HG02938 (cell line): ENCODE measurements around the gene RPS6KL1.

Experiments
- ATAC-seq: cut with Tn5 transposase; IDR thresholded peaks from one replicate; pipeline ENCODE4 v1.9.1; 2021; ENCODE audit warnings: mild to moderate bottlenecking, moderate library complexity; ENCODE audit not compliant: unreplicated experiment

RPS6KL1 gene

DNA sequence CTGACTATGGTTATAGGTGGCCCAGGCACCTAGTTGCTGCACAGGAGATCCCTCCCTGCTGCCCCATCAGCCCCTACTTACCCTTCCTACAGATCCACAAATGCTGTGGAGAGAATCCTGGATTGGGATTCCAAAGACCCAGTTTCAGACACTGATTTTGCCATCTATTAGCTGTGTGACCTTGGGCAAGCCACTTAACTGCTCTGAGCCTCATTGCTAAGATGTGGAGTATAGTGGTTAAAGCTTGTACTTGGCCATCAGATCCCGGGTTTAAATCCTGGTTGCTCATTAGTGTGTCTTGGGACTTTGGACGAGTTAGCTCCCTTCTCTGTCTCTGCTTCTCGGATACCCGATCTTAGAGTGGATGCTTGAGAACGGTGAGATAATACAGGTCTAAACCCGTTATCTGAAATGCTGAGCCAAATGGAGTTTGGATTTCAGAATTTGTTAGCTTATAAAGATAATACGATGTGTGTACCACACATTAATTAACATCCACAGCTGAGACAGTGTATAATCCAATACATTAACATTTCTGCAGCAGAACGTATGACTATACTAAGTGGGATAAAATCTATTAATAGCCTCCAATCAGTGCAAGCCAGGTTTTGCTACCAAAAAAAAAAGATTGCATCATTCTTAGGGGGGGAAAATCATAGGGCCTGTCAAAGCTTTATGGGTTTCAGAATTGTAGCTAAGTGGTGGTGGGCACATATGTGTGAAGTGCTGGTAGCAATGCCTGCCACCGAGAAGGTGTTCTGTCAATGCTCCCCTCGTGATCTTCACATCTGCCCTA lies 63.1 kb downstream of the RPS6KL1 start:
- no peak for ATAC-seq

DNA sequence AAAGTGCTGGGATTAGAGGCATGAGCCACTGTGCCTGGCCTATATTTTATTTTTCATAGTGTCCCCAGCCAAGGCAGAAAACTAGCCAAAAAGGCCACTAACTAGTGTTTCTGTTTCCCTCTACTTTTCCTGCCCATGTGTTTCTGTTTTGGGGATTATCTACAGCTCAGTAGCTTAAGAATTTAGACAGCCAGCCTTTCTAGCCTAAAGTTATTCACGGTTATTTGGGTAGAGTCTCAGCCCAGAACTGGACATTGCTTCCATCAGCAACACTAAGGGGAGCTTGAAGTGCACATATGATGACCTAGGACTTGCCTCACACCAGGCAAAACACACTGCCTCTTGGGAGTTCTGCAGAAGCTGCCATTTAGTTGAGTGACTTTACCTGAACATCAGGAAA lies 65.0 kb downstream of the RPS6KL1 start:
- no peak for ATAC-seq

DNA sequence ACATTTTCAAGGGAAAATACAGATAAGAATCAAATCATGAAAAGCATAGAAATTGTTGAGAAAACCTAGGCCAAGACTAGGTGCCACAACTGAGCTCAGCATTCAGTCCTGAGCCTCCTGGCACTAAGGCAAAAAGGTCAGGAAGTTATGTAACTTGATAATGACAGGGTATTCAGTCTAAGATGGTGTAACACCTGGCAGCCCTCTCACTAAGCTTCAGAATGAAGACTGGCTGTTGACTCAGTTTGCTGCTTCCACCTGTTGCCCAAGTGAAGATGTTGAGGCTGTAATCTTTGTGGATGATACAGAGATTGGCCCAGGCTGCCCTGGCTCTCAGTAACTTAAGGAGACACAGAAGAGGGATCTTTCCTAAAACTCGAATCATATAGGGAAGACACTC lies 66.7 kb downstream of the RPS6KL1 start:
- ATAC-seq, result no peak

DNA sequence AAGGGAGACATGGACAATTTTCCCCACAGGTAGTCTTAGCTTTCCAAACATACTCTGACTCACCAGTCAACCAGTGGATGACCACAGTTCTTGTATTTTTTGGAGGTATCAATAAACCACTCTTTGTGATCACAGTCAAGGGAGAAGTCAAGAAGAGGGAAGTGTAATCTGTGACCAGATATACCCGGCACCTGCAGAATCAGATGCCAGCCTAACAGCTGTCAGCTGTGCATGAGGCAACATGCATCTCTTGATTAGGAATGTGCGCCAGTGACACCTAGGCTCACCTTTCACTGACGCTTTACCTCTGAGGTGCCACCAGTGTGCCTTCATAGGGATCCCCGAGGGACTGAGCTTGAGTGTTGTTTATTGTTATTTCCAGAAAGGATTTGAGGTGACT lies 67.1 kb downstream of the RPS6KL1 start:
- ATAC-seq, result no peak

DNA sequence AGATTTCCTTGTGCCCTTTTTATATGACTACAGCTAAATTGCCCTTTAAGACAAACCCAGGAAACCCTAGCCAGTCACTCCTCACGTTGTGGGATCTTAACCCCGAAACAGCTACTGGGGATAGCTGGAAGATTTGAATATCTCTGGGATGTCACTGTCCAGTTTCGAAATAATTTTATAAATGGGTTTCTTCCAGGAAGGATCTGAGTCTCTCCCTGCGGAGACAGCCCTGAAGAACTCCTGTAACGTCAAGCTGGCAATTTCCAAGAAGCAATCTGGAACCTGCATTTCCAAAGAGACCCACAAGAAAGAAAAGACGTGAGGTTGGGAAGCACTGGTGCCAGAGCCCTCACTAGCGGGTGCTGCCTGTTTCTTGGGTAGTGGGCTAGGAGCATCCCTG lies 68.0 kb downstream of the RPS6KL1 start:
- no peak for ATAC-seq
